HepG2 (cell line): ENCODE data around the gene AXIN1.

Experiments used
- KLF6 ChIP-seq: IDR thresholded peaks from 2 replicates; pipeline ENCODE4 v1.8.0; 2016; ENCODE audit warnings: missing biosample characterization, missing genetic modification reagents
- MTF1 ChIP-seq: sonication (generic); formaldehyde crosslinking; IDR thresholded peaks from 2 replicates; pipeline ENCODE4 v1.5.0; 2020; ENCODE audit warnings: missing genetic modification reagents
- SKIL ChIP-seq: sonication (generic); formaldehyde crosslinking; IDR thresholded peaks from 2 replicates; pipeline ENCODE4 v1.8.0; 2022; ENCODE audit warnings: missing genetic modification reagents, mild to moderate bottlenecking, moderate library complexity, borderline replicate concordance
- ZNF260 ChIP-seq: sonication (generic); formaldehyde crosslinking; IDR thresholded peaks from 2 replicates; pipeline ENCODE4 v1.4.0; 2020; ENCODE audit warnings: missing genetic modification reagents, low read depth, mild to moderate bottlenecking, borderline replicate concordance
- ZNF274 ChIP-seq: sonication (generic); formaldehyde crosslinking; IDR thresholded peaks from 2 replicates; pipeline ENCODE4 v1.5.1; 2020; ENCODE audit warnings: mild to moderate bottlenecking, missing genetic modification reagents

GRCh38 chr16:278863-279366, 73.6 kb downstream of the AXIN1 start:
- no peak for TF ChIP-seq KLF6 (CRISPR knock-in tag)
- TF ChIP-seq SKIL (CRISPR knock-in tag), result no peak
- TF ChIP-seq MTF1 (CRISPR knock-in tag), result no peak
- no peak for TF ChIP-seq ZNF260 (CRISPR knock-in tag)
- TF ChIP-seq ZNF274 (CRISPR knock-in tag), result no peak
